GM19328 (cell line): Measurements from ENCODE around the gene CSAG3.
"Not testable (repeated sequence)": the region's sequence is repeated elsewhere in the genome, so short reads cannot be mapped to it uniquely, and the experiment has no call there.

ENCODE experiments used
- ATAC-seq: cut with Tn5 transposase; IDR thresholded peaks from one replicate; pipeline ENCODE4 v1.9.1; 2021; ENCODE audit warnings: mild to moderate bottlenecking, moderate library complexity; ENCODE audit not compliant: unreplicated experiment

Gene CSAG3

GRCh38 chrX:152758918-152759317, at the start of gene CSAG3:
Gene CSAG3 (plus strand): TSS chrX:152759218.
- not testable (repeated sequence) for ATAC-seq

DNA sequence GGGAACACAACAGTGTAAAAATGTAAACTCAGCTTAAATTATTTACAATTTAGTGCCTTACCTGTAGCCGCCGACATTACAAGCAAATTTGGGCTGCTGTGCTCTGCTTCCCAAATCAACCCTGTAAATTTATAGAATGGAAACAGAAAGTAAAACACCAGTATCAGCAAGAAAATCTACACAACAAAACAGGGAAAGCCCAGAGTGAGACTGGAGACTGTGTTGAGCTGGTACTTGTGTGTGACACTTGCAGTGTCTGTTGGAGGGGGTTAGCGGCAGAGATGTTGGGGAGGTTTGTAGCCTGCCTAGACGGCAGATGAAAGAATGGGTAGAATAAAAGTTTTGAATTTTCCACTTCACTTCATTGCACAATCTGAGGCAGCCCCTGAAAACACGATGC, 45.8 kb upstream of the CSAG3 start:
- not testable (repeated sequence) for ATAC-seq

DNA sequence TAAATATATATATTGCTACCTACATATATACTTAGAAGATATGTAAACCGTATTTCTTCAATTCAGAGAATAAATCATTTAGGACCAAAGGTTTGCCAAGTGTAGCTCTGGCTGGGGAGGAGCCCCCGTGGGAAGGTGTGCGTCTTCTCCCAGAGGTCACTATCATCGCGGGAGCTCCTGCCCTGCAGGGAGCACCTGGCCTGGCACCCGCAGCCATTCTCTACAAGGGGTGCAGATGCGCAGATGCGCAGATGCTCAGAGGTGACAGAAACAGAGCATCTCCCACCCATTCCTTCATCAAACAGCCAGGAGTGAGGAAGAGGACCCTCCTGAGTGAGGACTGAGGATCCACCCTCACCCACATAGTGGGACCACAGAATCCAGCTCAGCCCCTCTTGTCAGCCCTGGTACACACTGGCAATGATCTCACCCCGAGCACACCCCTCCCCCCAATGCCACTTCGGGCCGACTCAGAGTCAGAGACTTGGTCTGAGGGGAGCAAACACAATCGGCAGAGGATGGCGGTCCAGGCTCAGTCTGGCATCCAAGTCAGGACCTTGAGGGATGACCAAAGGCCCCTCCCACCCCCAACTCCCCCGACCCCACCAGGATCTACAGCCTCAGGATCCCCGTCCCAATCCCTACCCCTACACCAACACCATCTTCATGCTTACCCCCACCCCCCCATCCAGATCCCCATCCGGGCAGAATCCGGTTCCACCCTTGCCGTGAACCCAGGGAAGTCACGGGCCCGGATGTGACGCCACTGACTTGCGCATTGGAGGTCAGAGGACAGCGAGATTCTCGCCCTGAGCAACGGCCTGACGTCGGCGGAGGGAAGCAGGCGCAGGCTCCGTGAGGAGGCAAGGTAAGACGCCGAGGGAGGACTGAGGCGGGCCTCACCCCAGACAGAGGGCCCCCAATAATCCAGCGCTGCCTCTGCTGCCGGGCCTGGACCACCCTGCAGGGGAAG, 44.9 kb upstream of the CSAG3 start, which contains the start of gene MAGEA2B:
MAGEA2B (plus strand) TSS at position 814 of the 973 bp plus-strand sequence. CDS start 2,479 bp downstream, outside the sequence.
- ATAC-seq, result not testable (repeated sequence)

- ATAC-seq, result no peak
These were observed 33.6 kb upstream of the CSAG3 start for GRCh38 chrX:152725409-152725808.

DNA sequence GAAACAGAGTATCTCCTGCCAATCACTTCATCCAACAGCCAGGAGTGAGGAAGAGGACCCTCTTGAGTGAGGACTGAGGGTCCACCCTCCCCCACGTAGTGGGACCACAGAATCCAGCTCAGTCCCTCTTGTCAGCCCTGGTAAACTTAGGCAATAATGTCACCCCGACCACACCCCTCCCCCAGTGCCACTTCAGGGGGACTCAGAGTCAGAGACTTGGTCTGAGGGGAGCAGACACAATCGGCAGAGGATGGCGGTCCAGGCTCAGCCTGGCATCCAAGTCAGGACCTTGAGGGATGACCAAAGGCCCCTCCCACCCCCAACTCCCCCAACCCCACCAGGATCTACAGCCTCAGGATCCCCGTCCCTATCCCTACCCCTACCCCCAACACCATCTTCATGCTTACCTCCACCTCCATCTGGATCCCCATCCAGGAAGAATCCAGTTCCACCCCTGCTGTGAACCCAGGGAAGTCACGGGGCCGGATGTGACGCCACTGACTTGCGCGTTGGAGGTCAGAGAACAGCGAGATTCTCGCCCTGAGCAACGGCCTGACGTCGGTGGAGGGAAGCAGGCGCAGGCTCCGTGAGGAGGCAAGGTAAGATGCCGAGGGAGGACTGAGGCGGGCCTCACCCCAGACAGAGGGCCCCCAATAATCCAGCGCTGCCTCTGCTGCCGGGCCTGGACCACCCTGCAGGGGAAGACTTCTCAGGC, 25.6 kb upstream of the CSAG3 start, which contains the start of the genes CSAG1 and MAGEA12:
CSAG1 (minus strand) TSS at position 461 of the 715 bp plus-strand sequence. CDS start 1,261 bp downstream, outside the sequence.
MAGEA12 (plus strand) TSS at position 497 of the 715 bp plus-strand sequence. CDS start 2,405 bp downstream, outside the sequence.
- ATAC-seq, result no peak

DNA sequence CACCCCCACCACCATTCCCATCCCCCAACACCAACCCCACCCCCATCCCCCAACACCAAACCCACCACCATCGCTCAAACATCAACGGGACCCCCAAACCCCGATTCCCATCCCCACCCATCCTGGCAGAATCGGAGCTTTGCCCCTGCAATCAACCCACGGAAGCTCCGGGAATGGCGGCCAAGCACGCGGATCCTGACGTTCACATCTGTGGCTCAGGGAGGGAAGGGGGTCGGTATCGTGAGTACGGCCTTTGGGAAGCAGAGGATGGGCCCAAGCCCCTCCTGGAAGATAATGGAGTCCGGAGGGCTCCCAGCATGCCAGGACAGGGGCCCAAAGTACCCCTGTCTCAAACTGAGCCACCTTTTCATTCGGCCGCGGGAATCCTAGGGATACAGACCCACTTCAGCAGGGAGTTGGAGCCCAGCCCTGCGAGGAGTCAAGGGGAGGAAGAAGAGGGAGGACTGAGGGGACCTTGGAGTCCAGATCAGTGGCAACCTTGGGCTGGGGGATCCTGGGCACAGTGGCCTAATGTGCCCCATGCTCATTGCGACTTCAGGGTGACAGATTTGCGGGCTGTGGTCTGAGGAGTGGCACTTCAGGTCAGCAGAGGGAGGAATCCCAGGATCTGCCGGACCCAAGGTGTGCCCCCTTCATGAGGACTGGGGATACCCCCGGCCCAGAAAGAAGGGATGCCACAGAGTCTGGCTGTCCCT, 24.7 kb upstream of the CSAG3 start:
- ATAC-seq, result not testable (repeated sequence)

- ATAC-seq, result no peak
These were observed 23.9 kb upstream of the CSAG3 start for GRCh38 chrX:152735101-152735500.

DNA sequence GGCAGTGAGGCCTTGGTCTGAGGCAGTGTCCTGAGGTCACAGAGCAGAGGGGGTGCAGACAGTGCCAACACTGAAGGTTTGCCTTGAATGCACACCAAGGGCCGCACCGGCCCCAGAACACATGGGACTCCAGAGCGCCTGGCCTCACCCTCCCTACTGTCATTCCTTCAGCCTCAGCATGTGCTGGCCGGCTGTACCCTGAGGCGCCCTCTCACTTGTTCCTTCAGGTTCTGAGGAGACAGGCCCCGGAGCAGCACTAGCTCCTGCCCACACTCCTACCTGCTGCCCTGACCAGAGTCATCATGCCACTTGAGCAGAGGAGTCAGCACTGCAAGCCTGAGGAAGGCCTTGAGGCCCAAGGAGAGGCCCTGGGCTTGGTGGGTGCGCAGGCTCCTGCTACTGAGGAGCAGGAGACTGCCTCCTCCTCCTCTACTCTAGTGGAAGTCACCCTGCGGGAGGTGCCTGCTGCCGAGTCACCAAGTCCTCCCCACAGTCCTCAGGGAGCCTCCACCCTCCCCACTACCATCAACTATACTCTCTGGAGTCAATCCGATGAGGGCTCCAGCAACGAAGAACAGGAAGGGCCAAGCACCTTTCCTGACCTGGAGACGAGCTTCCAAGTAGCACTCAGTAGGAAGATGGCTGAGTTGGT, 23.0 kb upstream of the CSAG3 start:
- no peak for ATAC-seq

GRCh38 chrX:152736528-152736927, 22.5 kb upstream of the CSAG3 start:
- ATAC-seq, result not testable (repeated sequence)

DNA sequence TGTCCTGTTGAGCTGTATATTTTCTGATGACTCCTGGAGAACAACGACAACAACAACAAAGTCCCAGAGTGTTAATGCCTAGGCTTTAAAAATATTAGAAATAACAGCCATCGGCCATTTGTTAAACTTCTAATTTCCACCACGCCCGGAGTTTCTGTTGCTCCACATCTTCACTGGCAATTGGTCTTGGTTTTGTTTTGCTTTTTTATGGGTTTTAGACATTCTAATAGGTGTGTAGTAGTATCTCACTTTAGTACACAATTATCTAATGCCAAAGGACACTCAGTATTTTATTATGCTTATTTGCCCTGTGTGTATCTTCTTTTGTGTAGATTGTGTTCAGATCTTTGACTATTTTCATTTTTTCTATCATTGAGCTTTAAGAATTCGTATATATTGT, 20.5 kb upstream of the CSAG3 start:
- ATAC-seq, result no peak

- not testable (repeated sequence) for ATAC-seq
These were observed 5.0 kb upstream of the CSAG3 start, which contains the start of gene MAGEA2 for GRCh38 chrX:152753686-152754650. Gene MAGEA2 (minus strand): TSS chrX:152753842. CDS start chrX:152751363, 2,479 bp downstream.

- not testable (repeated sequence) for ATAC-seq
These were observed 4.1 kb upstream of the CSAG3 start for GRCh38 chrX:152754871-152755270.

DNA sequence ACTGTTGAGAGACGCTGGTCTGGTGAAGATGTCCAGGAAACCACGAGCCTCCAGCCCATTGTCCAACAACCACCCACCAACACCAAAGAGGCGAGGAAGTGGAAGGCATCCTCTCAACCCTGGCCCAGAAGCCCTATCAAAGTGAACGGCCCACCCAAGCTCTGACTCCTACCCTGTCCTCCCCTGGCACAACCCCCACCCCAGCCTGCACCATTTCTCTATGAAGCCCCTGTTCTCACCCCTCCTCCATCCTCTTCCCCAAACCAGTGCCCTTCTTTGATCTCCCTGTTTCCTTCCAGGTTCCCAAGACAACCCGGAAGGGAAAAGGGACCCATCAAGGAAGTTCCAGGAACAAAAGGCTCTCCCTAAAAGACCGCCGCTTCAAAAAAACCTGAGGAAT, 526 bp downstream of the CSAG3 start:
- ATAC-seq, result not testable (repeated sequence)

- ATAC-seq, result not testable (repeated sequence)
These were observed 2.6 kb downstream of the CSAG3 start for GRCh38 chrX:152761582-152761981.

GRCh38 chrX:152766562-152766961, 7.5 kb downstream of the CSAG3 start:
- not testable (repeated sequence) for ATAC-seq

DNA sequence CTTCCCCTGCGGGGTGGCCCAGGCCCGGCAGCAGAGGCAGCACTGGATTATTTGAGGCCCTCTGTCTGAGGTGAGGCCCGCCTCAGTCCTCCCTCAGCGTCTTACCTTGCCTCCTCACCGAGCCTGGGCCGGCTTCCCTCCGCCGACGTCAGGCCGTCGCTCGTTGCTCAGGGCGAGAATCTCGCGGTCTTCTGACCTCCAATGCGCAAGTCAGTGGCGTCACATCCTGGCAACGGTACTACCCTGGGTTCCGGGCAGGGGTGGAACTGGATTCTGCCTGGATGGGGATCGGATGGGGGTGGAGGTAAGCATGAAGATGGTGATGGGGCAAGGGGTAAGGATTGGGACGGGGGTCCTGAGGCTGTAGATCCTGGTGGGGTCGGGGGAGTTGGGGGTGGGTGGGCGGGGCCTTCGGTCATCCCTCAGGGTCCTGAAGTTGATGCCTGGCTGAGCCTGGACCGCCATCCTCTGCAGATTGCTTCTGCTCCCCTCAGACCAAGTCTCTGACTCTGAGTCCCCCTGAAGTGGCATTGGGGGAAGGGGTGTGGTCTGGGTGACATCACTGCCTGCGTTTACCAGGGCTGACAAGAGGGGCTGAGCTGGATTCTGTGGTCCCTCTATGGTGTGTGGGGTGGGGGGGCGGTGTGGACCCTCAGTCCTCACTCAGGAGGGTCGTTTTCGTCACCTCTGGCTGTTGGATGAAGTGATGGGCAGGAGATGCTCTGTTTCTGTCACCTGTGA, 10.7 kb downstream of the CSAG3 start, which contains the start of gene MAGEA6:
MAGEA6 (minus strand) TSS at position 141 of the 741 bp plus-strand sequence. CDS start 2,039 bp downstream, outside the sequence.
- not testable (repeated sequence) for ATAC-seq

DNA sequence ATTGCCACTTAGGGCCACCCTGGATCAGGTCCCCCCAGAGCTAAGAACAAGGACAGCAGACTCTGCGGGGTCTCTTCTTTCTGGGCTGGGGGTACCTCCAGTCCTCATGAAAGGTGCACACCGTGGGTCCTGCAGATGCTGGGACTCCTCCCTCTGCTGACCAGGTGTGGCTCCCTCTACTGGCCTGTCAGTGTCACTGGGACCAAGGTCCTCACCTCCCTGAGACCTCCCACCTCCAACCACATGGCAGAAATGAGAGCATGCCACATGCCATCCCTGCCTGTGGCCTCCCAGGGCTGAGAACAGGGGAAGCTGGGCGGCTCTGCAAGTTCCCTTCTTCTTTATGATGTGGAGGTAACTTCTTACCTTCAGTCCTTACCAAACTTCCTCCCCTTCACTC, 28.0 kb downstream of the CSAG3 start:
- peak; percentile 83 for ATAC-seq

DNA sequence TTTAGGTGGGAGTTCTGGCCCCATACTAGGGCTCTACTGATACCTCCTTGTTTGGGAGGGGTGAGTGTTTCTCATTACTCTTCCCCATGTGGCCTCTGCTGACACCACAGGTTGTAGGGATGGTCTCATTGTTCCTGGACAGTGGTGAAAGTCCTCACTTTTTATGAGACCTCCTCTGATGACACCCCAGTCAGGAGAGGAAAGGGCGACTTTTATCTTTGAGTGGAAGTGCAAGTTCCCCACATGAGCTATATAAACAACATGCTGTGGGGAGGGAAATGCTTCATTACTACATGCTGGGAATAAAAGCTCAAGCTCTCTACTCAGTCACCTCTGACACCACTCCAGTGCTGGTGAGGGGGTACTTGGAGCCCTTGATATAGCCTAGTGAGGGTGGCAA, 39.9 kb downstream of the CSAG3 start:
- ATAC-seq, result no peak
